ENCODE results near the gene SIAE. TPM values are rescaled to one million over a fixed set of nuclear protein-coding genes. Genes with fewer than 3 reads are reported as not detected.
A peak's percentile ranks its signal among the peaks of the same experiment; 100 is the strongest.

SIAE gene
- total and polyA plus RNA-seq, 10 of the 15 experiments (the other 5 are each of a cell fraction or from before 2014, with no cell fraction given) = 0.93 to 6.9 (median 4.2) TPM

GRCh38 chr11:124622531-124623451, 50.7 kb downstream of the SIAE start, which contains the start of gene TBRG1:
TBRG1 (plus strand) TSS chr11:124622864; CDS start chr11:124623084, 220 bp downstream.
- peak; percentile 96 for ATAC-seq
- H3K79me2 ChIP-seq (ENCODE audit: control insufficient read depth, insufficient read depth, low read length) = peaks cover 21% of the 10 kb centered on the region
- H3K9ac ChIP-seq (ENCODE audit: control insufficient read depth, insufficient read depth, low read length) = peak within 1 kb of the TSS; percentile 85
- POLR2A ChIA-PET = interaction anchor here (0.5 to 1.0 kb wide), 5 partner anchors 51 to 180 kb away, joined by 3 to 5 read pairs (median 3); partner anchors contain the start of genes MSANTD2 and SPA17
- BruUV-seq (replicated peaks) = TSS peak; percentile 76
- intact Hi-C loops (cut with micrococcal nuclease; ENCODE audit: unreplicated experiment) (no loop called here), in situ Hi-C loops (cut with MboI) (no loop called here)
- H3K4me3 ChIP-seq = peak within 1 kb of the TSS; percentile 95
- no peaks in the 10 kb centered on the region for H3K4me1 ChIP-seq (ENCODE audit: control insufficient read depth, insufficient read depth, low read length)
- SMC1A ChIA-PET (ENCODE audit: uncharacterized antibody, unreplicated experiment) = interaction anchor here (0.9 to 1.5 kb wide), 5 partner anchors 15 to 139 kb away, joined by 3 to 5 read pairs (median 4); no protein-coding TSS in a partner anchor
- FAIRE-seq = peak; percentile 83
- H3K9me3 ChIP-seq (replicated peaks; ENCODE audit: control insufficient read depth, insufficient read depth, low read length) = no peaks in the 10 kb centered on the region
- peak within 1 kb of the TSS; percentile 99 for H3K4me2 ChIP-seq (ENCODE audit: control insufficient read depth, insufficient read depth)
- peaks cover 0 to 2% of the 10 kb centered on the region in 2 experiments; a peak in 1 of 4 replicates for H3K27me3 ChIP-seq (replicated peaks in 1 of 2; ENCODE audit: control insufficient read depth in 2 of 2, insufficient read depth in 2 of 2, low read length in 1 of 2)
- WGBS (ENCODE audit: insufficient coverage, insufficient replicate concordance, low lambda C conversion rate, missing lambda C conversion rate) = under 1% methylated on average over 57 of the region's 57 CpGs
- RAD21 ChIA-PET (ENCODE audit: unreplicated experiment) = no interaction called here
- H3K36me3 ChIP-seq (ENCODE audit: control insufficient read depth in 2 of 2, insufficient read depth in 2 of 2, low read length in 1 of 2) = peaks cover 2 to 15% of the 10 kb centered on the region in 2 experiments; a peak in 3 of 4 replicates
- peak; percentile 50 for DNase-seq (ENCODE audit: low read depth, low spot score)
- no peaks in the 10 kb centered on the region for H4K20me1 ChIP-seq (ENCODE audit: control insufficient read depth, insufficient read depth)
- peak within 1 kb of the TSS; percentile 98 for H2AFZ ChIP-seq (ENCODE audit: control insufficient read depth, low read depth, low read length)
- CTCF ChIA-PET = interaction anchor here (1.1 to 3.1 kb wide), 11 partner anchors 11 to 254 kb away, joined by 3 to 14 read pairs (median 5); no protein-coding TSS in a partner anchor
- peak within 1 kb of the TSS; percentile 60 for H3K27ac ChIP-seq (ENCODE audit: control insufficient read depth, insufficient read depth)
- TF ChIP-seq SP1 (IDR thresholded peaks at IDR 0.05; ENCODE audit: low read depth, low read length) (no peak), GABPA (IDR thresholded peaks at IDR 0.05; ENCODE audit: low read depth) (peak; percentile 93), NR2C2 (IDR thresholded peaks at IDR 0.05; ENCODE audit: borderline replicate concordance, control insufficient read depth, insufficient read length, low read depth) (no peak), HDAC2 (IDR thresholded peaks at IDR 0.05) (no peak), CBFB (IDR thresholded peaks at IDR 0.05; ENCODE audit: low read depth) (peak; percentile 88), E4F1 (IDR thresholded peaks at IDR 0.05; ENCODE audit: borderline replicate concordance, partially characterized antibody) (peak; percentile 75), CREB1 (IDR thresholded peaks at IDR 0.05; ENCODE audit: low read depth) (peak; percentile 94), KAT2A (conservative IDR thresholded peaks at IDR 0.05; ENCODE audit: control insufficient read depth, low read depth, low read length) (no peak), MEF2B (IDR thresholded peaks at IDR 0.05; ENCODE audit: partially characterized antibody, poor library complexity, severe bottlenecking) (peak; percentile 27), HDAC6 (IDR thresholded peaks at IDR 0.05; ENCODE audit: unreplicated experiment) (no peak), TCF3 (IDR thresholded peaks at IDR 0.05; ENCODE audit: borderline replicate concordance, insufficient read depth, low read depth, low read length) (0 out of 2 replicates have a peak, but pooled peaks have one; percentile 36), HCFC1 (IDR thresholded peaks at IDR 0.05; ENCODE audit: low read length) (0 out of 2 replicates have a peak, but pooled peaks have one; percentile 33), MEF2A (IDR thresholded peaks at IDR 0.05; ENCODE audit: insufficient read depth, low read depth, low read length) (no peak), ZNF274 (IDR thresholded peaks at IDR 0.05; ENCODE audit: insufficient read depth, insufficient read length) (no peak), RUNX3 (IDR thresholded peaks at IDR 0.05; ENCODE audit: low read length) (peak; percentile 76), MXI1 (IDR thresholded peaks at IDR 0.05; ENCODE audit: low read depth, low read length) (peak; percentile 66; the same call in 1 of the 2 replicates), SUZ12 (IDR thresholded peaks at IDR 0.05; ENCODE audit: unreplicated experiment) (no peak), IRF4 (IDR thresholded peaks at IDR 0.05; ENCODE audit: low read depth, low read length) (0 out of 2 replicates have a peak, but pooled peaks have one; percentile 9)
- TF ChIP-seq, protein P1, sequence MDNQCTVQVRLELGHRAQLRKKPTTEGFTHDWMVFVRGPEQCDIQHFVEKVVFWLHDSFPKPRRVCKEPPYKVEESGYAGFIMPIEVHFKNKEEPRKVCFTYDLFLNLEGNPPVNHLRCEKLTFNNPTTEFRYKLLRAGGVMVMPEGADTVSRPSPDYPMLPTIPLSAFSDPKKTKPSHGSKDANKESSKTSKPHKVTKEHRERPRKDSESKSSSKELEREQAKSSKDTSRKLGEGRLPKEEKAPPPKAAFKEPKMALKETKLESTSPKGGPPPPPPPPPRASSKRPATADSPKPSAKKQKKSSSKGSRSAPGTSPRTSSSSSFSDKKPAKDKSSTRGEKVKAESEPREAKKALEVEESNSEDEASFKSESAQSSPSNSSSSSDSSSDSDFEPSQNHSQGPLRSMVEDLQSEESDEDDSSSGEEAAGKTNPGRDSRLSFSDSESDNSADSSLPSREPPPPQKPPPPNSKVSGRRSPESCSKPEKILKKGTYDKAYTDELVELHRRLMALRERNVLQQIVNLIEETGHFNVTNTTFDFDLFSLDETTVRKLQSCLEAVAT (IDR thresholded peaks at IDR 0.05) = 0 out of 2 replicates have a peak, but pooled peaks have one; percentile 18
